AG10803 (cell line): ENCODE data around the gene VTA1.
"Not testable (repeated sequence)": the region's sequence is repeated elsewhere in the genome, so short reads cannot be mapped to it uniquely, and the experiment has no call there.

ENCODE experiments used
- DNase-seq: peaks from one replicate; pipeline ENCODE4 v3.0.0; 2010; ENCODE audit warnings: low read depth
- H3K4me3 ChIP-seq: 2 replicates; pipeline ENCODE4 v1.5.1; 2011; ENCODE audit warnings: mild to moderate bottlenecking, low read length, control low read depth
- CTCF ChIP-seq: conservative IDR thresholded peaks from 2 replicates; pipeline ENCODE4 v1.5.1; 2011; ENCODE audit warnings: mild to moderate bottlenecking, low read length, control low read depth, inconsistent platforms

VTA1 gene

GRCh38 chr6:142121342-142121741 is 25.7 kb upstream of the VTA1 start:
- H3K4me3 ChIP-seq, result no peak overlapping the region
- no peak for DNase-seq
- TF ChIP-seq CTCF, result no peak

GRCh38 chr6:142130814-142131213 is 16.2 kb upstream of the VTA1 start:
- TF ChIP-seq CTCF, result no peak
- no peak for DNase-seq
- no peak overlapping the region for H3K4me3 ChIP-seq

GRCh38 chr6:142132625-142133024 is 14.4 kb upstream of the VTA1 start, which contains the start of gene GJE1:
Gene GJE1 (plus strand): TSS chr6:142132925. CDS start chr6:142133159, 234 bp downstream.
- no peak within 1 kb of the TSS for H3K4me3 ChIP-seq
- TF ChIP-seq CTCF, result no peak
- no peak for DNase-seq

- no peak for TF ChIP-seq CTCF
- no peak overlapping the region for H3K4me3 ChIP-seq
- DNase-seq, result no peak
These were observed 8.2 kb upstream of the VTA1 start for GRCh38 chr6:142138876-142139275.

- DNase-seq, H3K4me3 ChIP-seq: not testable (repeated sequence)
These were observed 5.5 kb upstream of the VTA1 start for GRCh38 chr6:142141531-142141930.

- no peak for TF ChIP-seq CTCF
- H3K4me3 ChIP-seq, result no peak overlapping the region
- peak; percentile 79 for DNase-seq
These were observed 5.7 kb downstream of the VTA1 start for GRCh38 chr6:142152746-142153145.

- no peak for DNase-seq
- no peak overlapping the region for H3K4me3 ChIP-seq
- TF ChIP-seq CTCF, result no peak
These were observed 6.1 kb downstream of the VTA1 start for GRCh38 chr6:142153196-142153595.

- no peak overlapping the region for H3K4me3 ChIP-seq
- no peak for TF ChIP-seq CTCF
- DNase-seq, result no peak
These were observed 7.3 kb downstream of the VTA1 start for GRCh38 chr6:142154336-142154735.
